ENCODE data around the gene NBPF8.
A peak's percentile ranks its signal among the peaks of the same experiment; 100 is the strongest.
"Not testable (repeated sequence)": the region's sequence is repeated elsewhere in the genome, so short reads cannot be mapped to it uniquely, and the experiment has no call there.

The NBPF8 gene, protein sequence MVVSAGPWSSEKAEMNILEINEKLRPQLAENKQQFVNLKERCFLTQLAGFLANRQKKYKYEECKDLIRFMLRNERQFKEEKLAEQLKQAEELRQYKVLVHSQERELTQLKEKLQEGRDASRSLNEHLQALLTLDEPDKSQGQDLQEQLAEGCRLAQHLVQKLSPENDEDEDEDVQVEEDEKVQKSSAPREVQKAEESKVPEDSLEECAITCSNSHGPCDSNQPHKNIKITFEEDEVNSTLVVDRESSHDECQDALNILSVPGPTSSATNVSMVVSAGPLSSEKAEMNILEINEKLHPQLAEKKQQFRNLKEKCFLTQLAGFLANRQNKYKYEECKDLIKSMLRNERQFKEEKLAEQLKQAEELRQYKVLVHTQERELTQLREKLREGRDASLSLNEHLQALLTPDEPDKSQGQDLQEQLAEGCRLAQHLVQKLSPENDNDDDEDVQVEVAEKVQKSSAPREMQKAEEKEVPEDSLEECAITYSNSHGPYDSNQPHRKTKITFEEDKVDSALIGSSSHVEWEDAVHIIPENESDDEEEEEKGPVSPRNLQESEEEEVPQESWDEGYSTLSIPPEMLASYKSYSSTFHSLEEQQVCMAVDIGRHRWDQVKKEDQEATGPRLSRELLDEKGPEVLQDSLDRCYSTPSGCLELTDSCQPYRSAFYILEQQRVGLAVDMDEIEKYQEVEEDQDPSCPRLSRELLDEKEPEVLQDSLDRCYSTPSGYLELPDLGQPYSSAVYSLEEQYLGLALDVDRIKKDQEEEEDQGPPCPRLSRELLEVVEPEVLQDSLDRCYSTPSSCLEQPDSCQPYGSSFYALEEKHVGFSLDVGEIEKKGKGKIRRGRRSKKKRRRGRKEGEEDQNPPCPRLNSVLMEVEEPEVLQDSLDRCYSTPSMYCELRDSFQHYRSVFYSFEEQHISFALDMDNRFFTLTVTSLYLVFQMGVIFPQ

GRCh38 chr1:120414911-120415480 is at the start of gene NBPF8:
TSS of gene NBPF8 (plus strand) at chr1:120415035. CDS start at chr1:120436523, 21,488 bp downstream.
- peak; percentile 33 to 35 for DNase-seq (ENCODE audit: low read depth in 2 of 2)

- not testable (repeated sequence) for DNase-seq (ENCODE audit: low read depth in 2 of 2)
Observed at GRCh38 chr1:120367709-120368108, 47.1 kb upstream of the NBPF8 start.

DNA sequence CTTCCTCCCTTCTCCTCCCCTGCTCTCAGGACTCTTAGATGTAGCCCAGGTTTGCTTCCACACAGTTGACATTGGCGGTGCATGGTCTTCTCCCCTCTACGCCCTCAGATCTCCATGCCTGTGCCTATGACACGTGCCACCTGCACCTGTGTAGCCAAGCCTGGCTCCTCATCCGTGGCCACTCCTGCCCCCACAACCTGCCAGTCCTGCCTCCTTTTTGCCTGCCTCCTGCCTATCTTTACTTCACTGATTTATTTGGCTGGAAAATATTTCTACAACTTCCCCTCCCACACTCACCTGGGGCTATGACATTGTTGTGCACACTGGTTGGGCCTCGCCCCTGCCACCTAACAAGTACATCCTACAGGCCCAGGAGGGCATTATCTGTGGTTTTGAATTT is 28.2 kb upstream of the NBPF8 start:
- not testable (repeated sequence) for DNase-seq (ENCODE audit: low read depth in 2 of 2)

GRCh38 chr1:120388597-120389126 is 26.2 kb upstream of the NBPF8 start:
- DNase-seq (ENCODE audit: low read depth in 2 of 2), result not testable (repeated sequence)

GRCh38 chr1:120391365-120391764 is 23.5 kb upstream of the NBPF8 start:
- not testable (repeated sequence) for DNase-seq (ENCODE audit: low read depth in 2 of 2)

DNA sequence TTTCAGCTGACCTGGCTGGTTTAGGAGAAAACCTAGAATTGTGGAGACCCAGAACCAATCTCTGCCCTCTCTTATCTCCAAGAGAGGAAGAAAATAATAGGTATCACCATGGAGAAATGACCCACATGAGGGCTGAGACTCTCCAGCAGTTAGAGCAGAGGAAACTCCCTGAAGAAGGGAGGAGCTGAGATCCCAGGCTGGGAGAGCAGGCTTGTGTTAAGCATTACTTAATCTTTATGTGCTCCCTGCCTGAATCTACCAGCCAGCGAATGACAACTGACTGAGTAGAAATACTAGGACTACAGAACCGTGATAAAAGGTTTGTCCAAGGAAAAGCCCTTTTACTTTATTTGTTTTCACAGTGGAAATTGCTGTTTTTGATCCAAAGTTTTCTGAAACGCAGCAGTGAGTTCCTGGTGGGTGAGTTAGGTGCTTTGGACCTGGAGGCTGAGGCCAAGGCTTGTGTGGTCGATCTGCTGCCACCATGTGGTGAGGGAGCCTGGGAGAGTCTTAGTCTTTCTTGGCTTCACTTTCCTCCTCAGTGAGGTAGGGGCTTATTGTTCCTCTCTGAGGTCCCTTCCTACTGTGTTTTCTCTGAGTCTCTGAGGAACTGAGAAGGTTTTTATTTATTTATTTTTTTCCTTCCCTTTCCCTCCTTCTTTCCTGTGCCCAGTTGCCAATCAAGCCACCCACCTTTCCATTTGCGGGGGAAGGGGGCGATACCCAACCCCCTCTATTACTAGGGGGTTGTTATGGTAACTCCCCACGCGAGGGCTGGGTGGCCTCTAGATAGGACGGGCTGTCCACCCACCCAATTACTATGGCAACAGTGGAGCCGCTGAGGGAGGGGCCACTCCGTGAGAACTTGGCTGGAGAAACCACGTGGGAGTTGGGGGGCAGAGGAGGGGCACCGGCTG is 21.3 kb upstream of the NBPF8 start:
- not testable (repeated sequence) for DNase-seq (ENCODE audit: low read depth in 2 of 2)

- not testable (repeated sequence) for DNase-seq (ENCODE audit: low read depth in 2 of 2)
Observed at GRCh38 chr1:120405348-120405747, 9.5 kb upstream of the NBPF8 start.

GRCh38 chr1:120414451-120414850 is 384 bp upstream of the NBPF8 start:
- not testable (repeated sequence) for DNase-seq (ENCODE audit: low read depth in 2 of 2)

DNA sequence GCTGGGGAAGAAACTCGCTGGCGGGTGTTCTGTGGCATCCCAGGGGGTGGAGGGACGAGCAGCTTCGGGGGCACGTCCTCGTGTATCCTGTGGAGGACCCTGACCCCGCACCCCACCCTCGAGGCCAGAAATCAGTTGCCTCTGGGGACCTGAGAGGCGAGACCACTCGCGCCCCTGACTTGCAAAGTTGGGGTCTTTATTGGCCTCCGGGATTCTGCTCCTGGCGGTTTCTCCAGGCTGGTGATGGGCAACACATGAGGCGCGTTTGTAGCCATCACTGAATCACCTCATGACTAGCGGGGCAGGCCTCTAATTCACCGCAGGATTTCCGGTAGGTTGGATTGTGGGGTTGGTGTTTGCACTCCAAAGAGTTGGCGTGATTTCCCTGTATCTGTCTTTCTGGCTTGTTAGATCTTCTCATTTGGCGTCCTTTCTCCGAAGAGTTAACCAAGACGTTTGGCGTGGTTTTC is 692 bp downstream of the NBPF8 start:
- DNase-seq (ENCODE audit: low read depth in 2 of 2), result peak in 1 of 2 donors; percentile 21

GRCh38 chr1:120425063-120425462 is 10.2 kb downstream of the NBPF8 start:
- DNase-seq (ENCODE audit: low read depth in 2 of 2), result not testable (repeated sequence)

GRCh38 chr1:120431626-120432025 is 16.8 kb downstream of the NBPF8 start:
- not testable (repeated sequence) for DNase-seq (ENCODE audit: low read depth in 2 of 2)

DNA sequence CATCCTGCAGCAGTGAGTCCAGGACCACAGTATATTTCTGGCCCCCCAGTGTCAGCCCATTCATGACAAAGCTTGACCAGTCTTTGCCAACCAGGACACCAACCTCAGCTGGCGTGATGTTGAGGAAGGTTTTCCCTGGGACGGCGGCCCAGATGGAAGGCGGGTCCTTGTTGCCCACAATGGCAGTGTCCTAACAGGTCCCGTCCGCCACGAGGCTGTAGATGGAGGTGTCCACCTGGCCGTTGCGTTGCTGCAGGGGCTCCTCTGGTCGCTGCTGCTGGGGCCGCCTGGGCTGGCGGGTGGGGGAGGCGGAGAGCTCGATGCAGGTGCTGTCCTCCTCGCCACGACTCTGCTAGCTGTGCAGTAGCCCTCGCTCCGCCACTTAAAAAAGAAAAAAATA is 19.0 kb downstream of the NBPF8 start:
- not testable (repeated sequence) for DNase-seq (ENCODE audit: low read depth in 2 of 2)

GRCh38 chr1:120449124-120449523 is 34.3 kb downstream of the NBPF8 start:
- DNase-seq (ENCODE audit: low read depth in 2 of 2), result not testable (repeated sequence)
